ENCODE data around the gene CLCN6.

- TF ChIP-seq CTCF (IDR thresholded peaks at IDR 0.05; ENCODE audit: low read depth, low read length) (no peak), EZH2phosphoT487 (IDR thresholded peaks at IDR 0.05; ENCODE audit: low read depth) (no peak)
These were observed 63.1 kb downstream of the CLCN6 start for GRCh38 chr1:11869104-11869503.
